Stimulated activated CD8-positive, alpha-beta memory T cell treated with anti-CD3 and anti-CD28 coated beads, Interleukin-12 subunit alpha, Interleukin-12 subunit beta, amount 100 ng/mL, for 4 hours (primary cell): Measurements from ENCODE around the gene NRCAM.
"Not testable (repeated sequence)": the region's sequence is repeated elsewhere in the genome, so short reads cannot be mapped to it uniquely, and the experiment has no call there.

Experiments
- DNase-seq: peaks from one replicate; pipeline ENCODE4 v3.0.0-alpha.2; 2020; ENCODE audit warnings: low read depth

NRCAM gene

GRCh38 chr7:108340856-108341411, 115.3 kb downstream of the NRCAM start:
- DNase-seq = no peak

- DNase-seq = not testable (repeated sequence)
Observed at GRCh38 chr7:108340406-108340805, 115.8 kb downstream of the NRCAM start.

- no peak for DNase-seq
Observed at GRCh38 chr7:108335269-108335918, 120.8 kb downstream of the NRCAM start.

GRCh38 chr7:108332937-108333336, 123.3 kb downstream of the NRCAM start:
- DNase-seq = no peak

GRCh38 chr7:108331971-108332370, 124.3 kb downstream of the NRCAM start:
- no peak for DNase-seq

- DNase-seq = no peak
Observed at GRCh38 chr7:108330227-108330626, 126.0 kb downstream of the NRCAM start.

GRCh38 chr7:108329514-108329913, 126.7 kb downstream of the NRCAM start:
- DNase-seq = no peak

- no peak for DNase-seq
Observed at GRCh38 chr7:108328174-108328651, 128.0 kb downstream of the NRCAM start.

GRCh38 chr7:108327353-108327752, 128.9 kb downstream of the NRCAM start:
- no peak for DNase-seq

- DNase-seq = no peak
Observed at GRCh38 chr7:108326938-108327337, 129.3 kb downstream of the NRCAM start.

- no peak for DNase-seq
Observed at GRCh38 chr7:108324053-108325038, 131.9 kb downstream of the NRCAM start.

- no peak for DNase-seq
Observed at GRCh38 chr7:108322925-108323832, 133.1 kb downstream of the NRCAM start.

GRCh38 chr7:108322046-108322445, 134.2 kb downstream of the NRCAM start:
- DNase-seq = no peak

- no peak for DNase-seq
Observed at GRCh38 chr7:108321359-108321758, 134.9 kb downstream of the NRCAM start.

GRCh38 chr7:108316708-108317107, 139.5 kb downstream of the NRCAM start:
- no peak for DNase-seq

GRCh38 chr7:108314551-108314950, 141.7 kb downstream of the NRCAM start:
- no peak for DNase-seq

GRCh38 chr7:108314049-108314448, 142.2 kb downstream of the NRCAM start:
- DNase-seq = no peak

GRCh38 chr7:108313086-108313485, 143.2 kb downstream of the NRCAM start:
- no peak for DNase-seq

GRCh38 chr7:108311446-108312168, 144.6 kb downstream of the NRCAM start:
- no peak for DNase-seq

GRCh38 chr7:108310351-108310750, 145.9 kb downstream of the NRCAM start:
- DNase-seq = no peak

GRCh38 chr7:108308903-108309302, 147.3 kb downstream of the NRCAM start:
- no peak for DNase-seq
